ENCODE results near the gene ELAVL1.
A peak's percentile ranks its signal among the peaks of the same experiment; 100 is the strongest.
"Not testable (repeated sequence)": the region's sequence is repeated elsewhere in the genome, so short reads cannot be mapped to it uniquely, and the experiment has no call there.

The ELAVL1 gene

GRCh38 chr19:7932930-7933300, 72.5 kb downstream of the ELAVL1 start:
- no peak for DNase-seq

- no peak for DNase-seq
Measured at GRCh38 chr19:7932276-7932929, 73.0 kb downstream of the ELAVL1 start.

- DNase-seq, result no peak
Measured at GRCh38 chr19:7931221-7932061, 74.0 kb downstream of the ELAVL1 start.

- no peak for DNase-seq
Measured at GRCh38 chr19:7930765-7931164, 74.7 kb downstream of the ELAVL1 start.

GRCh38 chr19:7930030-7930429, 75.4 kb downstream of the ELAVL1 start:
- not testable (repeated sequence) for DNase-seq

- DNase-seq, result peak; percentile 76 to 78
Measured at GRCh38 chr19:7928741-7929701, 76.4 kb downstream of the ELAVL1 start.

GRCh38 chr19:7928334-7928706, 77.1 kb downstream of the ELAVL1 start:
- DNase-seq, result no peak

- no peak for DNase-seq
Measured at GRCh38 chr19:7927605-7928333, 77.7 kb downstream of the ELAVL1 start.

- no peak for DNase-seq
Measured at GRCh38 chr19:7926727-7927604, 78.5 kb downstream of the ELAVL1 start.

GRCh38 chr19:7926021-7926726, 79.3 kb downstream of the ELAVL1 start, which contains the start of gene CTXN1:
Gene CTXN1 (minus strand): TSS chr19:7926135. CDS start chr19:7925538, 597 bp downstream.
- DNase-seq, result peak; percentile 72 to 80

- DNase-seq, result peak; percentile 75 to 81
Measured at GRCh38 chr19:7925171-7925851, 80.1 kb downstream of the ELAVL1 start.

GRCh38 chr19:7924651-7925170, 80.7 kb downstream of the ELAVL1 start:
- DNase-seq, result no peak

GRCh38 chr19:7924241-7924640, 81.2 kb downstream of the ELAVL1 start:
- no peak for DNase-seq

- DNase-seq, result no peak
Measured at GRCh38 chr19:7923295-7924191, 81.9 kb downstream of the ELAVL1 start.

- no peak for DNase-seq
Measured at GRCh38 chr19:7922836-7923195, 82.6 kb downstream of the ELAVL1 start.

GRCh38 chr19:7921967-7922835, 83.2 kb downstream of the ELAVL1 start:
- no peak for DNase-seq

- DNase-seq, result no peak
Measured at GRCh38 chr19:7921302-7921966, 84.0 kb downstream of the ELAVL1 start.

Data from CD4-positive, alpha-beta T cell treated with Interleukin-4 for 1 hour (primary cell).